Suppressor macrophage treated with lipopolysaccharide for 4 hours (primary cell): Measurements from ENCODE around the gene SF3B4.

Experiments
- DNase-seq: peaks from one replicate; pipeline ENCODE4 v3.0.0-alpha.2; 2020

Gene SF3B4

DNA sequence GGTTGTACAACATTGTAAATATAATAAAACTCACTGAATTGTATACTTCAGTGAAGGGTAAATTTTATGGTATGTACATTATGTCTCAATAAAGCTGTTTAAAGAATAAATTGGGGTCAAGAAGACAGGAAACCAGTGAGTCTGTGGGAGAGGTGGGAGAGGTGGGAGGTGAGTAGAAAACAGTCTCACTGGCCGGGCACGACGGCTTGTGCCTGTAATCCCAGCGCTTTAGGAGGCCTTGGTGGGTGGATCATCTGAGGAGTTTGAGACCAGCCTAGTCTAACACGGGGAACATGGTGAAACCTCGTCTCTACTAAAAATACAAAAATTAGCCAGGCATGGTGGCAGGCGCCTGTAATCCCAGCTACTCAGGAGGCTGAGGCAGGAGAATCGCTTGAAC is 4.9 kb upstream of the SF3B4 start:
- no peak for DNase-seq

DNA sequence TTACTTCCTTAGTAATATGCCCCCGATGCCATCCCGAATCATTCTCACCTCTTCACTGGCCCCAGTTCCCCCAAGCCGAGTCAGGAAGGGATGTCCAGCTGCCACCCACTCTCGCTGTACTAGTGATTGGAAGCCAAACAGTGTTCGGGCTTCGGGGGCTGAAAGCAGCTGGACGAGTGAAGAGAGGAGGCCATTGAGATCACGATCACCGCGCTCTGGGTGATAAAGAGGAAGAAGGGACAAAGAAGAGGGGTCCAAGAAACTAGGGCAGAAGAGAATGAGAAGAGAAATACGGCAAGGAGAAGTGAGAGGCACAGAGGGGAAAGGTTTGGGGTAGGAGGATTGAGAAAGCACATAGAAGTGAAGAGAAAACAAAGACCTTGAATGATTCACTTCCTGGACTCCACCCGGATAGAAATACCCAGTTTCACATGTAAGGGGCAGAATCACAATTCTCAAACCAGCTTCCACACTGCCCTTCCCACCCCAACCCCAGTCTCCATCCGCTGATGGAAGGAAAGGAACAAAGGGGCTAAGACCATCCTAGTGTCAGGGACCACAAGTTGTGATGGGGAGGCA is 3.7 kb upstream of the SF3B4 start:
- DNase-seq = peak; percentile 68

DNA sequence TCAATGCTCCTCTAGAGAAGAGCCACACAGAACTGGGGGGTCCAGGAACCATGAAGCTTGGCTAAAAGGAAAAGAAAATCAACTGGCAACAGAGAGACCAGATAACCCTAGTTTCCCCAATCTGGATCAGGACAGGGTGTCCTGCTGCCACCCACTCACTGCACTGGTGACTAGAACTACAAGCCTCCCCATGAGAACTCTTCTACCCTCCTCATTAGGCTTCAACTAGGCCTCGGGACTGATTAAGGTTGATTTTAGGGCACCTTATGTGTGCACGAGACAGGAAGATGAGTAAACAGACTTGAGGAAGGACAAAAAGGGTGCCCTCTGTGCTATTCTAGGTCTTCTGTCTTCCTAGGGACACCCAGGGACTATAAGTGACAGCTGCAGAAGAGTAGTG is 2.3 kb upstream of the SF3B4 start:
- DNase-seq = peak; percentile 29

DNA sequence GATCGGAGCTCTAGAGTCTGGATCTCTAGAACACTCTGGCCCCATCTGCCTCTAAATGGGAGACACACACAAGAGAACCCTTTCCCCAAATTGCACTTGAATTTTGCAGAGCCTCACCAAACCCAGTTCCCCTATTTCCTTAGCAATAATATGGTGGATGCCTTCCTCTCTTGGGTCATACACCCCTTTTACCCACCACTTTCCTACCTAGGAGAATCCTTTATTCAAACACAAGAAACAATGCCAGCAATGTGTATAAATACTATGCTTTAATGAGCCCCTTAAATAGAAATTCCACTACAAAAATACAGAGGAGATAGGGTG is 760 bp upstream of the SF3B4 start:
- no peak for DNase-seq

DNA sequence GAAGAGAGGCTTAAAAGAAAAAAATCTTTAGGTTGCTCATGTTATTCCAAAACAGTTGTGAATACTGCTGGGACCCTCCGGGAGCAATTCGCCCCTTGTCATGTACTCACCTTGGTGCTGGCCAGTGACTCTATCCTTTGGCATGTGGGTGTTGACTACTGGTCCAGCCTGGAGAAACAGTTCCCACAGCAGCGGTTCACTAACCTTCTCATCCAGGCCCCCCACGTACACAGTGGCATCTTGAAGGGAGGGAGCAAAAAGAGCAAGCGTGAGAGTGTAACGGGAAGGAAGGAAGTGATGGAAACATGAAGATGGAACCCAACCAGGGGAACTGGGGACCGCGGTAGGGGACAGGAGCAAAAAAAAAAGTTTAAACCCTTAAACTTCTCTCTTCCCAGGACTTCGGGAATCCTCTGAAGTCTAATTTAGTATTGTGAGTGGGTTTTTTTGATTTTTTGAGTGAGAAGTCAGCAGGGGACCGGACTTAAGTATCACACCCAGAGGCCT is 494 bp downstream of the SF3B4 start:
- DNase-seq = no peak

DNA sequence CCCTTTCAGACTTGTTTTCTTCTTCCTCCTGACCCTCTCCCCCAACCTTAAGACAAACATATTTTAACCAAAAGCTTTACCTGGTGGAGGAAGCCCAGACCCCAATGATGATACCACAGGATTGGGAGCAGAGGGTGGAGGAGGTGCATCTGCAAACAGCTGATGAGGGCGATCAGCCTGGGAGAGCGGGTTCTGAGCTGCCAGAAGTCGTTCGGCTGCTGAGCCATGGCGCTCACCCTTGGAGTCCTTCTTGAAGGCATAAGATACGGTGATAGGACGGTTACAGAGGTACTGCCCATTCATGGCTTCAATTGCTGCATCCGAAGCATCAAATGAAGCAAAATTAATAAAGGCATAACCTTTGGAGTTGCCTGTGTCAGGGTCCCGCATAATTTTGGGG is 1.3 kb downstream of the SF3B4 start:
- no peak for DNase-seq

DNA sequence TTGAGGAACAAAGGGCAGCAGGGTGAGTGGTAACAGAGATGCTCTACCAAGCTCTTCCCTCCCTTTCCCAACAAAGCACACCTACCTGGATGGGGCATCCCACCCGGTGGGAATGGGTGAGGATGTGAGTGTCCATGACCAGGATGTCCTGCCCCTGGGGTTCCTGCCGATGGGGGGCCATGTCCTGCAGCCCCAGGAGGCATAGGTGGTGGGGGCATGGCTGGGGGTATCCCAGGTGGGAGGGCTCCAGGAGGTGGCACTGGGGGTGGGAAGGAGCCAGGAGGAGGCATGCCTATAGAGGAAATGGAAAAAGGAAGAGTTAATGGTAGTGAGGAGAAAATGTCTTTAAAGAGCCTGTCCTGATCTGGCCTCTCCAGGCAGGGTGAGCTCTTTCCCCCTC is 1.9 kb downstream of the SF3B4 start:
- DNase-seq = no peak

DNA sequence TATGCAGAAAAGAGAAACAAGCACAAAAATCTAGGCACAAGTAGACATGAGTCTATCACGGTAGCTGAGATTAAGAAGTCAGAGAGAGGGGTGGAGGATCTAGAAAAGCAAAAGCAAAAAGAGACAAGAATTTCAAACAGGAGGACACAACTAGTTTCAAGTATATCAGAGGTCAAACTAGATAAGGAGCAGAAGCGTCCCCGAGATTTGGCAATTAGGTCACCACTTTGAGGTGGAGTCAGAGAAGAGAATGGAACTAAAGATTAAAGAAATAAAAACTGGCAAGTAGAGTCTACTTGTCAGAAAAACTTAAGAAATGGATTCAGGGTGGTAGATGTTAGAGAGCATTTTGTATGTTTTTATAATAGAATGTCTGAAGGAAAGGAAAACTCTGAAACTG is 2.3 kb downstream of the SF3B4 start:
- no peak for DNase-seq

DNA sequence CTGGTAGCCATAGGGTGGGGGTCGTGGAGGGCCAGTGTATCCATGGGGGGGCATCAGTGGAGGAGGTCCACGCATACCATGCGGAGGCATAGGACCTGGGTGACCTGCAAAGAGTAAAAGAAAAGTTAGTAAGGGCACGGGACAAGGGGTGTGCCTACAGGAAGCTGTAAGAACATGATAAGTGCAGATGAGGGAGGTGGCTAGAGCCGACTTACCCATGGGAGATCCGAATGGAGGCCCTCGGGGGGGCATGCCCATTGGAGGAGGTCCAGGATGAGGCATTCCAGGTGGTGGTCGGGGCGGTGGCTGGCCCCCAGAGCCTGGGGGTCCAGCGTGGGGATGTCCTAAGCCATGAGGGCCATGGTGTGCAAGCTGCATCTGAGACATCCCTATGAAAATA is 4.0 kb downstream of the SF3B4 start:
- no peak for DNase-seq

DNA sequence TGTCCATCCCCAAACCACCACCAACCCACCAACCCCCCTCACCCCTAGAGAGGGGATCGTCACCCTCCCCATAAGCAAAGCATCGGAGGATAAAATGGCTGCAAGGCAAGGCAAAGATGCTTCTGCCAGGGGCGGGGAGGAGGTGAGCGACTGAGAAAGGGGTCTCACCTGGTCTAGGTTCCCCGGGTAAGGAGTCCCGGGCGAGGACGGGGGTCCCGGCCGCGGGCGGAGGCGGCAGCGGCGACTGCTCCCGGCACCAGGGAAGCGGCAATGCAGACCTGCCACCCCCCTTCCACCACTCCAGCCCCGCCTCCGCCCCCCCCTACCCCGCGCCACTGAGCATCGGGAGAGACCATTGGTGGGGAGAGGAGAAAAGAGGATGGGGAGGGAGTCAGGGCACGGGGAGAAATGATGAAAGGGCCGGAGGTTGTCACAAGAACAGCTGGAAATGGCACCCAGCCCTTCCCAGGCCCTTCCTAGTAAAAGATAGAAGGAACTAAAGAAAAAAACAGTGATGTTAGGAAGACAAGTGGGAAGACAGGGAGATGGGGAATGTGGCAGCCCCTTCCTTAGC is 9.9 kb downstream of the SF3B4 start, which contains the start of gene SV2A:
TSS of gene SV2A (minus strand) at position 274 of the 574 bp plus-strand sequence. CDS start 4,004 bp downstream, outside the sequence.
- DNase-seq = no peak

DNA sequence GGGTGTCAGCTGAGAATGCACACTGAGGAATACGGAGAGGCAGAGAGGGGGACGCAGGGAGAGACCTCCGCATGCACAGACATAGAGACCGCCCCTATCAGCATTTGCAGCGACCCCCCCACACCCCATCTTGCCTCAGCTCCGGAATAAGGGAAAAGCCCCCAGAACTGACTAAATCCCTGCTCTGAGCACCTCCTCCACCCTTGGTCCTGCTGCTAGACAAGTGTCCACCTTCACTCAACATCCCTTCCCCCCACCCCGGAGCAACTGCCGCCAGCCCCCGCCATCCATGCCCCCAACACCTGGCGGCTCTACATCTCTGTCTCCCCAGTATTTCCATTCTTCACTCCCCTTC is 10.7 kb downstream of the SF3B4 start:
- DNase-seq = no peak

DNA sequence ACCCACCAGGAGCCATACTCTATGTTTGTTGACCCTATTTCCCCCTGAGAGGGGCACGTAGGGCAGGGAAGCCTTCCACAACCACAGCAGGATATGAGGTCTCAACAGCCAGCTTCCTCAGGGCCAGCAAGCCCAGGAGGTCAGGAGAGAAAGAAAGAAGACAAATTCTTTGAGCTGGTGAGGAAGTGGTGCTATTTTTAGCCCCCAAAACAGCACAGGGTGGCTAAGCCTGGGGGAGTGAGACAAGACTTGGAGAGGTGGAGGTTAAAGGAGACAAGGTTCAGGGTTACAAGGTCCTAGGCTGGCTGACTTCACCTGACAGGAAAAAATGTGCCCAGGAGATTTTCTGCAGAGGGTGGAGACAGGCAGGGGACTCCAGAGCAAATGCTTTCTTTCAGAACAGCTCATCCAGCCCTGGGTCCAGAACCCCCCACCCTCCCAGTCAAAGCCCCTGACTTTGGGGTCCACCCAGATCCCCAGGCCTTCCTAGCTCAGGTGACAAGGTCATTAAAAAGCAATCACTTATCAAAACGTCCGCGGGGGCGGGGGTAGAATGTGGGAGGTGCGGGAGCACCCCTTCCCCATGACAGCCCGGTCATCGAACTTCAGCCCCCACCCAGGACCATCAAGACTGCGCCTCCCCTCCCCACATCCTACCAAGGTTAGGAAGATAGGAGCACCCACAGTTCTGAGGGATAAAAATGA is 11.3 kb downstream of the SF3B4 start:
- DNase-seq = no peak

DNA sequence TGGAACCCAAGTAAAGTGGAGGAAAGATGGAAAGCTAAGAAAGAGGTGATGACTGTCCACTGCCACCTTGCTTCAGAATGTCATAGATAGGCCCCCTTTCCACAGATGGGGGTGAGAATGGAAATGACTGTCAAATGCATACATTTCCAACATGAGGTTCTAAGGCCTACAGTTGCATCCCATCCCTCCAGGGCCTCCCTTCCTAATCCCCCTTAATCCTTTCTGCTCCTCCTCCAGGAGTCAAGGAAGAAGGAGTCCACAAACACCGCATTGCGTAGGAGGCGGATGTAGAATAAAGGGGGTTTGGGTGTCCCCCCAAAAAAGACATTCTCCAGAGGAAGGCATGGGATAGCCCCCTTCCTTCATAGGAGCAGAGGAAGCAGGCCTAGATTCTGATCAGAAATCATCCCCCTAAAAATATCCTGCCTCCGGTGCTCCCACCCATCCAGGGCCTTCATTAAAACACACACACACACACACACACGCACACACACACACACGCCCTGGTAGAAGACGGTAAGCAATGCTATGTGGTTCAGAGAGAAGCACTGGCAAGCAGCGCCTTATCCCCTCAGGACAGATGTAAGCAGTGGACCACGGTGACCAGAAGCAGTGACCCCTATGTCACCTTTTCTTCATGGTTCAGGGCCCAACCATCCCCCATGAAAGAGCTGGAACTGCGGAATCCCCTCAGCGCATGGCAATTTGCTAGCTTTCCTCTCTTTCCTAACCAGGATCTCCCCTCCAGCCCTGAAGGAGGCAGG is 12.0 kb downstream of the SF3B4 start:
- DNase-seq = no peak

DNA sequence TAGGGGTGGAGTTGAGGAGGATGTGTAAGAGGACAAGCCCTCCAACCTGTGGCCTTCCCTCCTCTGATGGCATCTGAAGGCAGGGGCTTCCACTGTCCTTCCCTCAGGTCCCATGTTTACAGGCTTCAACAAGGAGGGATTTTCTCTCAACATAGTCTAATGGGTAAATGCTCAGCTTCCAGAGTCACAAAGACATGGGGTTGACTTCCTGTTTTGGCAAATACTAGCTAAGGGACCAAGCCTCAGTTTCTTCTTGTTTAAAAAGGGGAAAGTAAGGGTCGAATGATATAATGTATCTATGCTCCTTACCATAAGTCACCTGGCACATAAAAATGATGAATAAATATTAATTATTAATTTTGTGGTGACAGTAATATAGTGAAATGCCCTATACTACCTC is 13.1 kb downstream of the SF3B4 start:
- no peak for DNase-seq

DNA sequence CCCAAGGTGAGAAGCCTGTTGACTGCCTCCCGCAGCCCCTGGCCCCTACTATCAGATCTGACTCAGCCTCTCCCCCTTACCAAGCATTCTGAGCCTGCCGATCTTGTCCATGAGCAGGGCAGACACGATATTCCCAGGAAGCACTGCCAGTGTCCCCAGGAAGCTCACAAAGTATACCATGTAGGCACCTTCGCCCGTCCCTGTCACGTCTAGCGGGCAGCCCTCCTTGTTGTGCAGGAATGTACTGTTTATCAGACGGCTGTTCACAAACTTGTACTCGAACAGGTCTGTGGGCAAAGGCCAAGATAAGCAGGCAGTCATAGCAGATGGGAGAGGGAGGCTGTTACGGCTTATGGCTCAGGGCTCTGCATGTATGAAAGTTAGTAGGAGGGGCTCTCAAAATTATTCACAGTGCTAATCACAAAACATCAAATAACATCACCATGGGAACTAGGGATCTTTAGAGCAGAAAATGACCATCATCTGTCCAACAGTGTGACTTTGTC is 21.0 kb downstream of the SF3B4 start:
- DNase-seq = no peak

DNA sequence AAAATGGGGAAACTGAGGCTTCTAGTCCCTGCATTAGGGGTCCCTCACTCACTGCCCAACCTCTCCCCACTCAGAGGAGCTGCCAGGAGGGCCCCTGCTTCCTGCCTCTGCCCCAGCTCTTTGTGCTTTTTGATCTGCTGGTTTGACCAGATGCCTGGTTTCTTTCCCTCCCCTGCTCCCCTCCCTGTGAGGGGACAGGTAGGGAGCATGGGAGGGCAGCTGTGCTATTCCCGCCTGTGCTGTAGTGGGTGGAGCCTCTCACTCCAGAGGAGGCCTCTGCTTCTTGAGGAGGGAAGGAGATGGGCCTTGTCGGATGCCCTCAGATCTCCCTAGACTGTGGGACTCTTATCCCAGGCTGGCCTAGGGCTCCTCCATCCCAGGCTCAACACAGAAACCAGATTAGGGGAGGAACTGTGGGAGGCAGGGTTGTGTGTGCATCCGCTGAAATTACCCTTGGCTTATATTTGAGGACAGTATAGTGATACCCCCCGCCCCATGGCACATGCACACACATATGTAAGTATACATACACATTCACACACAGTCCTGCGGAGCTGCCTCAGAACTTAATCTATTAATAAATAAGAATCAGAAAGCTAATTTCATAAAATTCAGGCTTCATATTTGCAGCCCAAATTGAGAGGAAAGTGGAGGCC is 23.6 kb downstream of the SF3B4 start:
- DNase-seq = no peak

DNA sequence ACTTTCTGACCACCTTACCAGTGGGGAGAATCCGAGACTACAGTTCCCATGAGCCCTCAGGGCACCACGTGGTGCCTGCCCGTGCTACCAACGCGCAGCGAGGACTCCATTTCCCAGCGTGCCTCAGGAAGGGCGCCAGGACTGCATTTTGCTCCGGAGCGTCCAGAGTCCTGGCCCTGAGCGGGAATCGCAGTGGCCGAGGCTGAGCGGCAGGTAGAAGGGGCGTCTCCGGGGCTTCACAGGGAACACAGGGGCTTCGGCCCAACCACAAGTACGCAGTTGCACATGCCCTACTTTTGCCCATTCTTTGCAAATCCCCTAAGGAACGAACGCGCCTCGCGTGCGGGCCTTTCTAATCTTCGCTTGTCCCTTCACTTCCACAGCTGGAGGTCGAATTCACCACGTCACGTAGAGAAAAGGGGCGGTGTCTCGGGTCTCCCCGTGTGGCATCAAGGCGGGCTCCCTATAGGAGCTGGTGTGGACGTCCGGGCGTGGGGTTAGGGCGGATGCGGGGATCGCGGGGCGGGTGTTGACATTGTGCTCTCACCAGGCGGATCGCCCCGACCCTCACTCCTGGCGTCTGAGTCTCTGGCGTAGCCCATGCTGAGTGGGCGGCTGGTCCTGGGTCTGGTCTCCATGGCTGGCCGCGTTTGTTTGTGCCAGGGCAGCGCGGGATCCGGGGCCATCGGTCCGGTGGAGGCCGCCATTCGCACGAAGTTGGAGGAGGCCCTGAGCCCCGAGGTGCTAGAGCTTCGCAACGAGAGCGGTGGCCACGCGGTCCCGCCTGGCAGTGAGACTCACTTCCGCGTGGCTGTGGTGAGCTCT is 27.9 kb downstream of the SF3B4 start, which contains the start of gene BOLA1:
TSS of gene BOLA1 (plus strand) at position 109 of the 825 bp plus-strand sequence. CDS start at position 601, 492 bp downstream.
- peak; percentile 84 for DNase-seq

DNA sequence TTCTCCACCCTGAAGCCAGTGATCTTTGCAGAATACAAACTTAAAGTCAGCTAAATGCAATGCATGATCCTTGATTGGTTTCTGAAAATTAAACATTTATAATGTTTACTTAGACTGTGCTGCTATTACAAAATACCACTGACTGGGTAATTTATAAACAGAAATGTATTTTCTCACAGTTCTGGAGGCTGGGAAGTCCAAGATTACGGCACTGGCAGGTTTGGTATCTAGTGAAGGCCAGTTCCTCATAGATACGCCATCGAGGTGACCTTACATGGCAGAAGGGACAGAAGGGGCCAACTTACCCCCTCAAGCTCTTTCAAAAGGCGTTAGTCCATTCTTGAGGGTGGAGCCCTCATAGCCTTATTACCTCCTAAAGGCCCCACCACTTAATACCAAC is 31.0 kb downstream of the SF3B4 start:
- DNase-seq = no peak

DNA sequence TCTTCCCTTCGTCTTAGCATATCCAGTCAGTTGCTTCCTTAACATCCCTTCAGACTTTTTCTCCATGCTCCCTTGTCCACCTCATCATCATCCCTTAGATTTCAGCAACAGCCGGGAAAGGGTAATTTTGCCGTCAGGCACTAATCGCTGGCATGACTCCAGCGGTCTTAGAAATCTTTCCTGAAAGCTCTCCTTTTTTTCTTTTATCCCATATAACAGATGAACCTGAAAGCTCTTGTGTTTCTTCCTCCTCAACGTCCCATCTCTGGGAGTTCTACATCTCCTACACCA is 38.7 kb downstream of the SF3B4 start:
- peak; percentile 21 for DNase-seq

DNA sequence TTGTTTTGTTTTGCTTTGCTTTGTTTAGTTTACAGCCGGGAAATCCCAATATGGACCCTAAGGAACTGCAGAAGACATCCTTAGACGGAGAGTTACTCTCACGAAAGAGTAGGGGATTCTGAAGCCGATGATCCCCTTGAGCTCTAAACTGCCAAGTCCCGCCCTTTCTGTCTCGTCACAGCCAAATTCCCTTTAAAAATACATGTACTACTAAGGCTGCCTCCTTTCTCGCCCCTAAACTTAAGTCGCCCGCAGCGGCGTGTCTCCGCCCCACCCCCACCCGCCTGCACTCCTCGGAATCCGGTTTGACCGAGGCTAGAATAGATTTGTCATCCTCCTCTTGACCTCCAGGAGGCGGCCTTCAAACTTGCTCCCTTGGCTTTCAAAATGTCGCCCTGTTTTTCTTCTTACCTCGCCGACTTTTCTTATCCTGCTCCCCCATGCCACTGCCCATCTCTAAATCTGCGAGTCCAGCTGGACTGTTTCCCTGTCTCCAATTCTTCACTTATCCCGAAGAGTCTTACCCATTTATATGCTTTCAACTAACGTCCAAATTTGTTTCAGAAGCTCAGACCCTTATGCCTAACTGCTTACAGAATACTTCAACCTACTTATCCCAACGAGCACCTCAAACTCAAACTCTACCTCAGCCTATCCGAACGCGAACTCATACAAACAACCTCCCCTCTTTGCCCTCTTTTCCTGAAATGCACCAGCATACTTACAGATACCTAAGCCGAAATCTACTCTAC is 39.2 kb downstream of the SF3B4 start:
- peak; percentile 86 for DNase-seq

DNA sequence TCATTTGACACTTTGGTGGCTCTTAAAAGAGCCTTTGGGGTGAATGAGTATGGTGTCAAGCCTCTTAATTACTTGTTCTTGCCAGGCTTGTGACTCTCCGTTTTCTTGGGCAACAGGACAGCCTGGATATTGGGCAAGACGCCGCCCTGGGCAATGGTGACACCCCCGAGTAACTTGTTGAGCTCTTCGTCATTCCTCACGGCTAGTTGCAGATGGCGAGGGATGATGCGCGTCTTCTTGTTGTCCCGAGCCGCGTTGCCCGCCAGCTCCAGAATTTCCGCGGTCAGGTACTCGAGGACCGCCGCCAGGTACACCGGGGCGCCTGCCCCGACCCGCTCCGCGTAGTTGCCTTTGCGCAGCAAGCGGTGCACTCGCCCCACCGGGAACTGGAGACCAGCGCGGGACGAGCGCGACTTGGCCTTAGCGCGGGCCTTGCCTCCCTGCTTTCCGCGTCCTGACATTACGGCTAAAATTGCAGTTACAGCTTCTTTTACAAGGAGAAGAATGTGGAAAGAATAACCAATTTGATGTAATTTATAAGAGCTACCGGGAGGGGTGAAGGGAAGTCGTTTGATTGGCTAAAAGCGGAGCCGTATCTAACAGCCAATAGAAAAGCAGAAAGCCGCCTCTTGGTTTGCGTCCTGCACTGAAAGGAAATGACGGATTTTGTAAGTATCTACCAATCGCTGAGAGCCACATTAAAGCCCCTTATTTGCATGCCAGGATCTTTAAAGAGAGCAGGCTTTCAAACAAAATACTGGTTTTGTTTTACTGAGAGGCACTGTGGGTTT is 40.0 kb downstream of the SF3B4 start:
- DNase-seq = peak; percentile 96
